SK-N-SH treated with all-trans-retinoic acid at 6 μM for 48 hours (cell line): ENCODE measurements around the gene MRPL34.

Source experiments
- ATAC-seq: fragments of 200-7000 bp; cut with Tn5 transposase; 3 replicates; pipeline ENCODE4 v1.9.1; 2020; ENCODE audit warnings: mild to moderate bottlenecking, moderate library complexity
- BACH2 ChIP-seq: fragments of 250-450 bp; sonication (Bioruptor Pico); IDR thresholded peaks from 2 replicates; pipeline ENCODE4 v1.9.0; 2021; ENCODE audit warnings: mild to moderate bottlenecking, borderline replicate concordance
- CSDC2 ChIP-seq: fragments of 250-450 bp; sonication (Bioruptor Pico); IDR thresholded peaks from 2 replicates; pipeline ENCODE4 v1.5.0; 2020; ENCODE audit warnings: mild to moderate bottlenecking, moderate library complexity
- CSRNP3 ChIP-seq: fragments of 250-450 bp; sonication (Bioruptor Pico); IDR thresholded peaks from 2 replicates; pipeline ENCODE4 v1.5.1; 2021; ENCODE audit warnings: mild to moderate bottlenecking, moderate library complexity
- ESRRG ChIP-seq: fragments of 250-450 bp; sonication (Bioruptor Pico); IDR thresholded peaks from 2 replicates; pipeline ENCODE4 v1.6.1; 2021; ENCODE audit warnings: mild to moderate bottlenecking
- ISL1 ChIP-seq: fragments of 250-450 bp; sonication (Bioruptor Pico); IDR thresholded peaks from 2 replicates; pipeline ENCODE4 v2.1.2; 2022; ENCODE audit warnings: mild to moderate bottlenecking, moderate library complexity
- OSR1 ChIP-seq: fragments of 250-450 bp; sonication (Bioruptor Pico); IDR thresholded peaks from 2 replicates; pipeline ENCODE4 v1.8.0; 2022; ENCODE audit warnings: moderate library complexity, mild to moderate bottlenecking, inconsistent platforms
- POU6F1 ChIP-seq: fragments of 250-450 bp; sonication (Bioruptor Pico); IDR thresholded peaks from 2 replicates; pipeline ENCODE4 v1.8.0; 2021; ENCODE audit warnings: low read depth, mild to moderate bottlenecking, moderate library complexity, borderline replicate concordance
- PPARA ChIP-seq: fragments of 250-450 bp; sonication (Bioruptor Pico); IDR thresholded peaks from 2 replicates; pipeline ENCODE4 v1.5.0; 2020; ENCODE audit warnings: mild to moderate bottlenecking, borderline replicate concordance
- RARB ChIP-seq: fragments of 250-450 bp; sonication (Bioruptor Pico); IDR thresholded peaks from 2 replicates; pipeline ENCODE4 v1.8.0; 2021; ENCODE audit warnings: mild to moderate bottlenecking, moderate library complexity
- TOX ChIP-seq: fragments of 250-450 bp; sonication (Bioruptor Pico); IDR thresholded peaks from 2 replicates; pipeline ENCODE4 v1.8.0; 2021; ENCODE audit warnings: mild to moderate bottlenecking, moderate library complexity, borderline replicate concordance
- TSHZ2 ChIP-seq: fragments of 250-450 bp; sonication (Bioruptor Pico); IDR thresholded peaks from 2 replicates; pipeline ENCODE4 v1.5.0; 2020; ENCODE audit warnings: mild to moderate bottlenecking, moderate library complexity
- ZC3H10 ChIP-seq: fragments of 250-450 bp; sonication (Bioruptor Pico); IDR thresholded peaks from 2 replicates; pipeline ENCODE4 v1.5.1; 2021; ENCODE audit warnings: mild to moderate bottlenecking, moderate library complexity
- ZFP3 ChIP-seq: fragments of 250-450 bp; sonication (Bioruptor Pico); IDR thresholded peaks from 2 replicates; pipeline ENCODE4 v1.5.0; 2020; ENCODE audit warnings: mild to moderate bottlenecking, moderate library complexity
- ZFP30 ChIP-seq: fragments of 450-650 bp; formaldehyde crosslinking; IDR thresholded peaks from 2 replicates; pipeline ENCODE4 v1.5.0; 2022; ENCODE audit warnings: mild to moderate bottlenecking, moderate library complexity
- ZNF565 ChIP-seq: fragments of 450-650 bp; formaldehyde crosslinking; conservative IDR thresholded peaks from 2 replicates; pipeline ENCODE4 v1.5.0; 2020; ENCODE audit warnings: low read depth, mild to moderate bottlenecking, moderate library complexity
- ZNF70 ChIP-seq: fragments of 450-650 bp; formaldehyde crosslinking; IDR thresholded peaks from 2 replicates; pipeline ENCODE4 v1.5.0; 2020; ENCODE audit warnings: mild to moderate bottlenecking, moderate library complexity
- ZNF8 ChIP-seq: fragments of 450-650 bp; formaldehyde crosslinking; IDR thresholded peaks from 2 replicates; pipeline ENCODE4 v1.5.0; 2020; ENCODE audit warnings: mild to moderate bottlenecking, moderate library complexity
- TF ChIP-seq, protein P1 (sequence below): fragments of 250-450 bp; sonication (Bioruptor Pico); IDR thresholded peaks from 2 replicates; pipeline ENCODE4 v1.8.0; 2020; ENCODE audit warnings: mild to moderate bottlenecking, moderate library complexity, borderline replicate concordance

The MRPL34 gene

GRCh38 chr19:17318966-17319365 lies 13.3 kb downstream of the MRPL34 start:
- ATAC-seq = no peak
- no peak for TF ChIP-seq ZNF565 (CRISPR knock-in tag)
- TF ChIP-seq, protein P1, sequence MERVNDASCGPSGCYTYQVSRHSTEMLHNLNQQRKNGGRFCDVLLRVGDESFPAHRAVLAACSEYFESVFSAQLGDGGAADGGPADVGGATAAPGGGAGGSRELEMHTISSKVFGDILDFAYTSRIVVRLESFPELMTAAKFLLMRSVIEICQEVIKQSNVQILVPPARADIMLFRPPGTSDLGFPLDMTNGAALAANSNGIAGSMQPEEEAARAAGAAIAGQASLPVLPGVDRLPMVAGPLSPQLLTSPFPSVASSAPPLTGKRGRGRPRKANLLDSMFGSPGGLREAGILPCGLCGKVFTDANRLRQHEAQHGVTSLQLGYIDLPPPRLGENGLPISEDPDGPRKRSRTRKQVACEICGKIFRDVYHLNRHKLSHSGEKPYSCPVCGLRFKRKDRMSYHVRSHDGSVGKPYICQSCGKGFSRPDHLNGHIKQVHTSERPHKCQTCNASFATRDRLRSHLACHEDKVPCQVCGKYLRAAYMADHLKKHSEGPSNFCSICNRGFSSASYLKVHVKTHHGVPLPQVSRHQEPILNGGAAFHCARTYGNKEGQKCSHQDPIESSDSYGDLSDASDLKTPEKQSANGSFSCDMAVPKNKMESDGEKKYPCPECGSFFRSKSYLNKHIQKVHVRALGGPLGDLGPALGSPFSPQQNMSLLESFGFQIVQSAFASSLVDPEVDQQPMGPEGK (CRISPR knock-in tag) = no peak

DNA sequence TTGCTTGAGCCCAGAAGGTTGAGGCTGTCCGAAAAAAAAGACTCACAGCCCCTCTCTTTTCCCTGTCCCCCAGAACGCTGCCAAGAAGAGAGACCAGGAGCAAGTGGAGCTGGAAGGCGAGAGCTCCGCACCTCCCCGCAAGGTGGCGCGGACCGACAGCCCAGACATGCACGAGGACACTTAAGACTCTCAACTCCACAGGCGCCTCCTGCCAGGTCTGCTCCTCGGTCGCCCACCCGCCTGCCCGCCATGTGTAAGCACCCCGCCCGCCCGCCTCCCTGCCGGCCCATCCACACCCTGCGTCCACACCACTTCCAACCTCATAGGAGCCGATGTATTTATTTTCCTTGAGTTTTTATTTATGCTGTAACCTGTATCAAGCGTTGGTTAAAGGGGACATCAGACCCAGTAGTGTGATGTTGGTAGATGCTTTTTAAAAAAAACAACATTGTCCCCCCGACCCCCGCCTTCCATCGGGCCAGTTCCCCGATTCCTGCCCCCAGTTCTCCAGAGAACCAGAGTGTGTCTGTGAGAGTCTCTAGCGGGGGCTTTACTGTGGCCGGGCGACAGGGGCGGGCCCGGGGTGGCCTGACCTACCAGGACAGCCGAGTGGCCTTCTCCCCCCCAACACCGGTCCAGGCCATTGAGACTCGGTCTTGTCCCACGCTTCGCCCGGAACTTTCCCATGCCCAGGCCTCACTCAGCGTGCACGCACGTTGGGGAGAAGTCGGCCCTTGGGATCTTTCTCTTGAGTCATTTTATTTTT lies 14.0 kb downstream of the MRPL34 start:
- ATAC-seq = no peak
- TF ChIP-seq ZNF70 (CRISPR knock-in tag) = no peak
- no peak for TF ChIP-seq ZNF8 (CRISPR knock-in tag)
- no peak for TF ChIP-seq PPARA (CRISPR knock-in tag)
- TF ChIP-seq TSHZ2 (CRISPR knock-in tag) = no peak
- TF ChIP-seq ZC3H10 (CRISPR knock-in tag) = no peak
- TF ChIP-seq, all 23 proteins: peak for 0

- no peak for ATAC-seq
- TF ChIP-seq ZNF70 (CRISPR knock-in tag) = no peak
- TF ChIP-seq OSR1 (CRISPR knock-in tag) = no peak
- TF ChIP-seq TSHZ2 (CRISPR knock-in tag) = no peak
- no peak for TF ChIP-seq ZC3H10 (CRISPR knock-in tag)
- TF ChIP-seq ZFP3 = no peak
- no peak for TF ChIP-seq CSDC2
- no peak for TF ChIP-seq ZFP30 (CRISPR knock-in tag)
- no peak for TF ChIP-seq ISL1 (CRISPR knock-in tag)
- no peak for TF ChIP-seq RARB (CRISPR knock-in tag)
- no peak for TF ChIP-seq ZNF565 (CRISPR knock-in tag)
- TF ChIP-seq, protein P1 (CRISPR knock-in tag) = no peak
- TF ChIP-seq POU6F1 (CRISPR knock-in tag) = no peak
- TF ChIP-seq PPARA (CRISPR knock-in tag) = no peak
- no peak for TF ChIP-seq BACH2
- no peak for TF ChIP-seq CSRNP3
- TF ChIP-seq ESRRG (CRISPR knock-in tag) = no peak
- TF ChIP-seq TOX (CRISPR knock-in tag) = no peak
Measured at GRCh38 chr19:17320435-17320834, 14.8 kb downstream of the MRPL34 start.
